ENCODE data around the gene CNKSR2. TPM values are rescaled to one million over a fixed set of nuclear protein-coding genes. Genes with fewer than 3 reads are reported as not detected.

The CNKSR2 gene
- polyA plus RNA-seq, 2 donors = 0.07 to 0.10 TPM

GRCh38 chrX:21620234-21620633 lies 246.0 kb downstream of the CNKSR2 start:
- no peaks in the 10 kb centered on the region for H3K9me3 ChIP-seq (ENCODE audit: control insufficient read depth in 2 of 2, insufficient read depth in 1 of 2, low read depth in 1 of 2, low read length in 1 of 2)
- H3K4me1 ChIP-seq (ENCODE audit: control insufficient read depth in 2 of 2, insufficient read depth in 2 of 2, low read length in 1 of 2) = no peaks in the 10 kb centered on the region
- no peak overlapping the region for H3K4me3 ChIP-seq (ENCODE audit: low read depth in 1 of 2, low read length in 2 of 2)
- WGBS, 2 donors = 90 to 97% methylated on average over 2 of the region's 2 CpGs
- no peak overlapping the region for H3K27ac ChIP-seq (ENCODE audit: low read depth in 2 of 2, low read length in 1 of 2)
- no peaks in the 10 kb centered on the region for H3K27me3 ChIP-seq (ENCODE audit: control insufficient read depth in 1 of 2, insufficient read depth in 2 of 2, low read length in 2 of 2)
- no peaks in the 10 kb centered on the region for H3K36me3 ChIP-seq (ENCODE audit: control insufficient read depth in 2 of 2, insufficient read depth in 2 of 2, low read length in 1 of 2)

GRCh38 chrX:21623778-21624501 lies 249.7 kb downstream of the CNKSR2 start:
- Histone ChIP-seq H3K36me3 (ENCODE audit: control insufficient read depth in 2 of 2, insufficient read depth in 2 of 2, low read length in 1 of 2) (no peaks in the 10 kb centered on the region), H3K4me3 (ENCODE audit: low read depth in 1 of 2, low read length in 2 of 2) (no peak overlapping the region), H3K27me3 (ENCODE audit: control insufficient read depth in 1 of 2, insufficient read depth in 2 of 2, low read length in 2 of 2) (no peaks in the 10 kb centered on the region), H3K9me3 (ENCODE audit: control insufficient read depth in 2 of 2, insufficient read depth in 1 of 2, low read depth in 1 of 2, low read length in 1 of 2) (no peaks in the 10 kb centered on the region), H3K4me1 (ENCODE audit: control insufficient read depth in 2 of 2, insufficient read depth in 2 of 2, low read length in 1 of 2) (no peaks in the 10 kb centered on the region), H3K27ac (ENCODE audit: low read depth in 2 of 2, low read length in 1 of 2) (no peak overlapping the region)

- Histone ChIP-seq H3K27ac (ENCODE audit: low read depth in 2 of 2, low read length in 1 of 2) (no peak overlapping the region), H3K9me3 (ENCODE audit: control insufficient read depth in 2 of 2, insufficient read depth in 1 of 2, low read depth in 1 of 2, low read length in 1 of 2) (no peaks in the 10 kb centered on the region), H3K4me3 (ENCODE audit: low read depth in 1 of 2, low read length in 2 of 2) (no peak overlapping the region), H3K4me1 (ENCODE audit: control insufficient read depth in 2 of 2, insufficient read depth in 2 of 2, low read length in 1 of 2) (no peaks in the 10 kb centered on the region), H3K36me3 (ENCODE audit: control insufficient read depth in 2 of 2, insufficient read depth in 2 of 2, low read length in 1 of 2) (no peaks in the 10 kb centered on the region), H3K27me3 (ENCODE audit: control insufficient read depth in 1 of 2, insufficient read depth in 2 of 2, low read length in 2 of 2) (no peaks in the 10 kb centered on the region)
- WGBS, 2 donors = 50 to 56% methylated on average over 2 of the region's 2 CpGs
Observed at GRCh38 chrX:21632027-21632426, 257.8 kb downstream of the CNKSR2 start.

- H3K27ac ChIP-seq (ENCODE audit: low read depth in 2 of 2, low read length in 1 of 2) = no peak overlapping the region
- no peaks in the 10 kb centered on the region for H3K27me3 ChIP-seq (ENCODE audit: control insufficient read depth in 1 of 2, insufficient read depth in 2 of 2, low read length in 2 of 2)
- H3K36me3 ChIP-seq (ENCODE audit: control insufficient read depth in 2 of 2, insufficient read depth in 2 of 2, low read length in 1 of 2) = no peaks in the 10 kb centered on the region
- WGBS, 2 donors = 91 to 92% methylated on average over 2 of the region's 2 CpGs
- no peak overlapping the region for H3K4me3 ChIP-seq (ENCODE audit: low read depth in 1 of 2, low read length in 2 of 2)
- no peaks in the 10 kb centered on the region for H3K4me1 ChIP-seq (ENCODE audit: control insufficient read depth in 2 of 2, insufficient read depth in 2 of 2, low read length in 1 of 2)
- no peaks in the 10 kb centered on the region for H3K9me3 ChIP-seq (ENCODE audit: control insufficient read depth in 2 of 2, insufficient read depth in 1 of 2, low read depth in 1 of 2, low read length in 1 of 2)
Observed at GRCh38 chrX:21638311-21638710, 264.1 kb downstream of the CNKSR2 start.

- Histone ChIP-seq H3K4me3 (ENCODE audit: low read depth in 1 of 2, low read length in 2 of 2) (no peak overlapping the region), H3K27me3 (ENCODE audit: control insufficient read depth in 1 of 2, insufficient read depth in 2 of 2, low read length in 2 of 2) (no peaks in the 10 kb centered on the region), H3K4me1 (ENCODE audit: control insufficient read depth in 2 of 2, insufficient read depth in 2 of 2, low read length in 1 of 2) (no peaks in the 10 kb centered on the region), H3K27ac (ENCODE audit: low read depth in 2 of 2, low read length in 1 of 2) (no peak overlapping the region), H3K36me3 (ENCODE audit: control insufficient read depth in 2 of 2, insufficient read depth in 2 of 2, low read length in 1 of 2) (no peaks in the 10 kb centered on the region), H3K9me3 (ENCODE audit: control insufficient read depth in 2 of 2, insufficient read depth in 1 of 2, low read depth in 1 of 2, low read length in 1 of 2) (no peaks in the 10 kb centered on the region)
- 82 to 89% methylated on average over 3 of the region's 3 CpGs for WGBS, 2 donors
Observed at GRCh38 chrX:21639775-21640174, 265.6 kb downstream of the CNKSR2 start.

GRCh38 chrX:21645431-21645830 lies 271.2 kb downstream of the CNKSR2 start:
- Histone ChIP-seq H3K36me3 (ENCODE audit: control insufficient read depth in 2 of 2, insufficient read depth in 2 of 2, low read length in 1 of 2) (no peaks in the 10 kb centered on the region), H3K27ac (ENCODE audit: low read depth in 2 of 2, low read length in 1 of 2) (no peak overlapping the region), H3K4me3 (ENCODE audit: low read depth in 1 of 2, low read length in 2 of 2) (no peak overlapping the region), H3K27me3 (ENCODE audit: control insufficient read depth in 1 of 2, insufficient read depth in 2 of 2, low read length in 2 of 2) (no peaks in the 10 kb centered on the region), H3K4me1 (ENCODE audit: control insufficient read depth in 2 of 2, insufficient read depth in 2 of 2, low read length in 1 of 2) (no peaks in the 10 kb centered on the region), H3K9me3 (ENCODE audit: control insufficient read depth in 2 of 2, insufficient read depth in 1 of 2, low read depth in 1 of 2, low read length in 1 of 2) (no peaks in the 10 kb centered on the region)

GRCh38 chrX:21645886-21646285 lies 271.7 kb downstream of the CNKSR2 start:
- Histone ChIP-seq H3K4me3 (ENCODE audit: low read depth in 1 of 2, low read length in 2 of 2) (no peak overlapping the region), H3K36me3 (ENCODE audit: control insufficient read depth in 2 of 2, insufficient read depth in 2 of 2, low read length in 1 of 2) (no peaks in the 10 kb centered on the region), H3K9me3 (ENCODE audit: control insufficient read depth in 2 of 2, insufficient read depth in 1 of 2, low read depth in 1 of 2, low read length in 1 of 2) (no peaks in the 10 kb centered on the region), H3K27me3 (ENCODE audit: control insufficient read depth in 1 of 2, insufficient read depth in 2 of 2, low read length in 2 of 2) (no peaks in the 10 kb centered on the region), H3K4me1 (ENCODE audit: control insufficient read depth in 2 of 2, insufficient read depth in 2 of 2, low read length in 1 of 2) (no peaks in the 10 kb centered on the region), H3K27ac (ENCODE audit: low read depth in 2 of 2, low read length in 1 of 2) (no peak overlapping the region)
- 58 to 77% methylated on average over 3 of the region's 3 CpGs for WGBS, 2 donors

- Histone ChIP-seq H3K4me1 (ENCODE audit: control insufficient read depth in 2 of 2, insufficient read depth in 2 of 2, low read length in 1 of 2) (no peaks in the 10 kb centered on the region), H3K27me3 (ENCODE audit: control insufficient read depth in 1 of 2, insufficient read depth in 2 of 2, low read length in 2 of 2) (no peaks in the 10 kb centered on the region), H3K4me3 (ENCODE audit: low read depth in 1 of 2, low read length in 2 of 2) (no peak overlapping the region), H3K36me3 (ENCODE audit: control insufficient read depth in 2 of 2, insufficient read depth in 2 of 2, low read length in 1 of 2) (no peaks in the 10 kb centered on the region), H3K9me3 (ENCODE audit: control insufficient read depth in 2 of 2, insufficient read depth in 1 of 2, low read depth in 1 of 2, low read length in 1 of 2) (peaks cover 10 to 11% of the 10 kb centered on the region in 2 donors), H3K27ac (ENCODE audit: low read depth in 2 of 2, low read length in 1 of 2) (no peak overlapping the region)
- WGBS, 2 donors = 42 to 47% methylated on average over 76 of the region's 76 CpGs
Observed at GRCh38 chrX:21655901-21656586, 281.8 kb downstream of the CNKSR2 start.

- Histone ChIP-seq H3K9me3 (ENCODE audit: control insufficient read depth in 2 of 2, insufficient read depth in 1 of 2, low read depth in 1 of 2, low read length in 1 of 2) (peaks cover 10% of the 10 kb centered on the region in 2 donors), H3K4me1 (ENCODE audit: control insufficient read depth in 2 of 2, insufficient read depth in 2 of 2, low read length in 1 of 2) (no peaks in the 10 kb centered on the region), H3K36me3 (ENCODE audit: control insufficient read depth in 2 of 2, insufficient read depth in 2 of 2, low read length in 1 of 2) (no peaks in the 10 kb centered on the region), H3K4me3 (ENCODE audit: low read depth in 1 of 2, low read length in 2 of 2) (no peak overlapping the region), H3K27me3 (ENCODE audit: control insufficient read depth in 1 of 2, insufficient read depth in 2 of 2, low read length in 2 of 2) (no peaks in the 10 kb centered on the region), H3K27ac (ENCODE audit: low read depth in 2 of 2, low read length in 1 of 2) (no peak overlapping the region)
- WGBS, 2 donors = 68 to 72% methylated on average over 60 to 61 of the region's 61 CpGs
Observed at GRCh38 chrX:21656587-21657317, 282.5 kb downstream of the CNKSR2 start.

Measured in esophagus (tissue), 2 donors.